ENCODE results near the gene ENPP3.
"Not testable (repeated sequence)": the region's sequence is repeated elsewhere in the genome, so short reads cannot be mapped to it uniquely, and the experiment has no call there.

The ENPP3 gene

DNA sequence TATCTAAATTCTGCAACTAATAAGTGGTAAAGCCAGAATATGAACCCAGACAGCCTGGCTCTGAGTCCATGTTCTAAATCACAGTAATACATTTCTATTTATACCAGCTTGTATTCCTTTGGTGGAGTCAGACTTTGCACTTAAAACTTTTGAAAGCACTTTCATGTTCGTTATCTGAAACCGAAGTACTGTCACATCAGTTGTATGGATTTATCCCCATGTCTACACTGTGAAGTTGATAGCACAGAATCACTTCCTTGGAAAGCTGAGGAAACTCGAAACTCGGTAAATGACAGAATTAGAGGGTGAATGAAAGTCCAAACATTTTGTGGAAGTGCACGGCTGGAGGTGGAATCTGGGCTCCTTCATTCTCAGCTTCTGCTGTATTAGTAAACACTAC is 102.0 kb downstream of the ENPP3 start:
- DNase-seq = no peak

DNA sequence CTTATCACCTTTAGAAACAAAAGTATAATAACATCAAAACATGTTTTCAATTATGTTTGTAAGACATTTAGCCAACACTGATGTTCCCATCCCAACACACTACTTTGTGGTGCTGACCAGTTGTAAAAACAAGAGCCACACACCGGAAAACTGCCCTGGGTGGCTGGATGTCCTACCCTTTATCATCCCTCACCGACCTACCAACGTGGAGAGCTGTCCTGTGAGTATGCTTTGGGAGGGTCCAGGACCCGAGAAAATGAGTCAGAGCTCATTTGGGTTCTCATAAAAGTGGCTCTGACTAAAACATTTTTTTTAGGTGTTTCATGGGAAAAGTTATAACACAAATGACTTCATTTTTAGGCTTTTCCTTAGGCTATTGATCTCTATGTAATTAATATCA is 103.1 kb downstream of the ENPP3 start:
- no peak for DNase-seq

DNA sequence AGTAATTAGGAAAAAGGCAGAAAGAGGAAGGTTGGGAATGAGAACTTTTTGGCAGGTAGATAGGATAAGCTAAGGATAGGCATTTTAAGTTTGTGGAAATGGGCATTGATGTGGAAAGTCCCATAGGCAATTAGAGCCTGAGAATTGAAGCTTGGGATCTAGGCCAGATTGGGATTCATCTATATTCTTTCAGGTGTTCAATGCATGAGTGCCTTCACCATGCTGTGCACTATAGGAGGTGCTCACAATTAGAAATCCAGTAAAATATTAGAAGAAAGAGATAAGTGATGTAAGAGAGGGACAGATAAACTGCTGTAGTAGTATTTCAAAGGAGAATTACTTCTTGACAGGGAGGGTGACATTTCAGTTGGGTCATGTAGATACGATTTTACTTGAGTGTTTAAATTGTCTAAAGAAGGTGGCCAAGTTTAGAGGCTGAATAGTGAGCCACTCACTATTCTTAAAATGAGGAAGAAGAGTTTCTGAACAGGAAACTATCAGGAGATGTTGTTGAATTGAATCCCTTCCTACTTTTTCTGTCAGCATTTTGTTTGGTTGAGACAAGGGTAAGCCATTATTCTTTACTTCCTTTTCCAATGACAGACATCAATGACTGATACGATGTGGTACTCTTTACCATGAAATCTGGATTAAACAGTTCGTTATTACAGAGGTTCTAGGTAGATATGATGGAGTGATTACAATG is 104.7 kb downstream of the ENPP3 start:
- DNase-seq = no peak

DNA sequence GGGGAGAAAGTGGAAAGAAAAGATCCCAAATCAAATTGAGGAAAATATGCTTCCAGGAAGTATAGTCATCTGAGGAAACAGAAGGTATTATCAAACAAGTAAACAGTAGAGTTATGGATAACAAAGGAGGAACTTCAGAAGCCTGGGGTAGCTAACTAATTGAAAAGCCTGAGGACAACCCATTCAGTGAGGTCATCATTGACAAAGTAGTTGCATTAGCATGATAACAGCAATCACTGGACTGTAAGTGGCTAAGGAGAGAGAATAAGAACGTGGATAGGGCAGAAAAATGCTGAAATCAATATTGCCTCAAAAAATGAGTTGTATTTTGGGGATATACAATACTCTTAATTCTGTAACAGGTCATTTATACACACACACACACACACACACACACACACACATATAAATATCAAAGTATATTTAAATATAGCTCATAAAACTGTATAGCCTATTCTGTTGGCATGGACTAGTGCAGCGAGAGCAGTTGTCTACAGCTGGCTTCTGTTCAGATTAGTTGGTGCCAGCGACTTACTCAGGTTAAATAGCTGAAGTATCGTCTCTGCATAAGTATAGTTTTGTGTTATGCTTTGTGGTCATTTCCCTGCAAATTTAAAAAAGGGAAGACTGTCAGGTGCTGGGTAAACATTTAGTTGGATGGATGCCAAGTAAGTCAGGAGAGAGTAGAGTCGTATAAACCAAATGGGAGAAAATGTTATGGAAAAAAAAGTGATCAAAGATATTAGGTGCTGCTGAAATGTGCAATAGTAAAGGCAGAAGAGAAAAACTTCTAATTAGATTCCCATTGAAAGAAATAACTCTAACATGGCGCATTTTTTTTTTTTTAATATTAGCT is 107.6 kb downstream of the ENPP3 start:
- DNase-seq = peak; percentile 36

- no peak for DNase-seq
Measured at GRCh38 chr6:131745476-131745875, 108.4 kb downstream of the ENPP3 start.

DNA sequence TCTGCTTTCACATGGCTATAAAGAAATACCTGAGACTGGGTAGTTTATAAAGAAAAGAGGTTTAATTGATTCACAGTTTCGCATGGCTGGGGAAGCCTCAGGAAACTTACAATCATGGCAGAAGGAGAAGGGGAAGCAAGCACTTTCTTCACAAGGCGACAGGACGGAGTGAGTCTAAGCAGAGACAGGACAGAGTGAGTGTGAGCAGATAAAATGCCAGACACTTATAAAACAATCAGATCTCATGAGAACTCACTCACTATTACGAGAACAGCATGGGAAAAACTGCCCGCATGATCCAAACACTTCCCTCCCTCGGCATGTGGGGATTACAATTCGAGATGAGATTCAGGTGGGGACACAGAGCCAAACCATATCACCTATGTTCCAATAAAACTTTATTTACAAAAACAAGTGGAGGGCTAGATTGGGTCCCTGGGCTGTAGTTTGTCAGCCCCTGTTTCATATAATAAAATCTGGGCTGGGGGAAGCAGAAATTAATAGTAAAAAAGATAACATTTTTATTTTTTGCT is 110.8 kb downstream of the ENPP3 start:
- no peak for DNase-seq

- DNase-seq = no peak
Measured at GRCh38 chr6:131749023-131749422, 111.9 kb downstream of the ENPP3 start.

DNA sequence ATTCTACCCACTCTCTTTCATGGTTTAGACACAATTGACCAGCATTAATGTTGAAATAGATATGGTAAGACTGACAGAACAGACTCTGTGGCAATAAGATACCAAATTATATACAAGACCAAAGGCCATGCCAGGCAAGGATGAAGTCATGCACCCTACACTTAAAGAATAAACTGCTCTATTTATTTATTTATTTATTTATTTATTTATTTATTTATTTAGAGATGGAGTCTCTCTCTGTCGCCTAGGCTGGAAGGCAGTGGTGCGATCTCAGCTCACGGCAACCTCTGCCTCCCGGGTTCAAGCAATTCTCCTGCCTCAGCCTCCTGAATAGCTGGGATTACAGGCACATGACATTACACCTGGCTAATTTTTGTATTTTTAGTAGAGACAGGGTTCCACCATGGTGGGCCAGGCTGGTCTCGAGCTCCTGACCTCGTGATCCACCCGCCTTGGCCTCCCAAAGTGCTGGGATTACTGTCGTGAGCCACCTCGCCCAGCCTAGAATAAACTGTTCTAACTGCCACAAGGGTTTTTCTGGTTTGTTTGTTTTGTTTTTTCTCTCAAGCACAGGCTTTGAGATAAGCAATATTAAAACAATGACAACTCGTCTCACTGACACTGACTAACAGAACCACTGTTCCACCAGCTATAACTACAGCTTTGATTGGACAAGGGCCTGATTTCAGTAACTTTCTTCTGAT is 114.1 kb downstream of the ENPP3 start:
- not testable (repeated sequence) for DNase-seq

GRCh38 chr6:131754088-131754487 is 117.0 kb downstream of the ENPP3 start:
- DNase-seq = no peak

- DNase-seq = no peak
Measured at GRCh38 chr6:131754715-131755567, 117.8 kb downstream of the ENPP3 start.

DNA sequence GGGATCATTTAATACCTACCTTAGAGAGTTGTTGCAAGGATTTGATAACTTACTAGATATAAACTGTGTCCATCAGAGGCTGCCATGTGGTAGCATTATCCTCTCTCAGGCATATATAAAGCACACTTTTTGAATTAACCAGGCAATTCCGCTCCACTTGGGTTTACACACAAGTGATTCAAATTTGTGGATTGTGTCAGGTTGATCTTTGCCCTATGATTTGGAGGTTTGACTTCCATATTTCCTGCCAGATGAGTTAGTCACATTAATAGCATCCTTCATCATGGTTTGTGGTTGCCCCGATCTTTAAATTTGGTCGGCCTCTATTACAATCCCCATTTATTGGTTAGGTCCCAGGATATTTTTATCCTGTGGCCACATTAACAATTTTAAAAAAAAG is 118.5 kb downstream of the ENPP3 start:
- DNase-seq = no peak

- no peak for DNase-seq
Measured at GRCh38 chr6:131756039-131756438, 118.9 kb downstream of the ENPP3 start.

GRCh38 chr6:131758920-131759319 is 121.8 kb downstream of the ENPP3 start:
- DNase-seq = no peak

DNA sequence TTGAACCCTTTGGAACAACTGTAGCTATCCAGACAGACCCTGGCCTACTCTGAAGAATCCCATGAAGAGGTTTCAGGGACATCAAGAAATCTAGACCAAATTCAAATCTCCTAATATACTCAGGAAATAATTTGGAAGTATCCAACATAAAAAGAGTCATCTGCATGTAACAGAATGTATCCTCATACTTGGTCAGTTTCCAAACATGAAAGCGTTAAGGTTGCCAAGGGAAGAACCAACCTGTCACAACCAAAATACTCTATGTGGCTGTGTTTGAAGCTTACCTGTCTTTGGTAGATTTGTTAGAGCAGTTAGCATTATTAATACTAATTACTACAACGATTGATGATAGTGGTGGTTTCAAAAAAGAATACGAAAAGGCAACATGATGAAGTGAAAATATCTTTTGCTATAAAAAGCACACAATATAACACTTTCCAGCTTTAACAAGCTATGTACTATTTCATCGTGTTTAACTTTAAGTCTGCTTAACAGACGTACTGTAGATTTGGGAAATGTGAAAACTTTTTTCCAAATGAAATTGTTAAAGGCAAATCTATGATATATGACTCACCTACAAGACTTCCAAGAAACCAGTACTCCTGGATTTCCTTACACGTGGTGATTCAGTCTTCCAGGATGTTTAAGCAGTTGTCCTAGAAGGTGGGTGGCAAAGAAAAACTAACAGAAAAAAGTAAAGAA is 124.1 kb downstream of the ENPP3 start:
- no peak for DNase-seq

GRCh38 chr6:131761762-131762067 is 124.6 kb downstream of the ENPP3 start:
- no peak for DNase-seq

- no peak for DNase-seq
Measured at GRCh38 chr6:131762984-131763383, 125.9 kb downstream of the ENPP3 start.

DNA sequence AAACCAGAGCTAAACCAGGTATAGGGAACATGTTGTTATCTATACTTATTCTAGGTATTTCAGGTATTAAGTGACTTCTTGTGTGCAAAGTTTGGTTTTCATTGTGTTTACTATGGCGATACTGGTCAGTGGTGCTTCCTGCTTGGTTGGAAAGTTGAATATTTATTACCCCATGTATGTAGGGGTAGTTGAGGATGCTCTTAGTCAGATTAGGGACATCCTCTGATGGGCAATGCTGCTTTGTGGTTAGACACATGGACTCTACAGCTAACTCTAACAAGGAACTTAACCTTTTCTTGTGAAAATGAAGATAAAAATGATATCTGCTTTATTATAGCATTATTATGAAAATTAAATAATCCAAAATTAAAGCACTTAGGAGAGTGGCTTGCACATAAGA is 126.6 kb downstream of the ENPP3 start:
- no peak for DNase-seq

DNA sequence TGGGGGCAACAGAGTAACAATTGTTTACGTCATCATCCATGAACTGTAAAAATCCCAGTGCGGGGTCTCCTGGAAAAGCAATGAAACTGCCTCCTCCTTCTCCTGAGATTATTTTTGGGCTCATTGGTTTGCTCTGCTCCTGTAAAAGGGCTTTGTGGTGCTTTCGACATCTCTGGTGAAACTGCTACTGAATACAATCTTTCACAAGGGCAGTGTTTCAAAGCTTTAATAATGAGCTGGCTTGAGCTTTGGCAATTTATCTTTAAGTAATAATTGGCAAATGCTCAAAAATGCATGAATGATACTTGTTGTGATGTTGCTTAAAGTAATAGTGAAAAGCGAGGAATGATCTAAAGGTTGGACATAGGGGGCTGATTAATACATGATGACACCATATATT is 127.2 kb downstream of the ENPP3 start:
- DNase-seq = no peak

DNA sequence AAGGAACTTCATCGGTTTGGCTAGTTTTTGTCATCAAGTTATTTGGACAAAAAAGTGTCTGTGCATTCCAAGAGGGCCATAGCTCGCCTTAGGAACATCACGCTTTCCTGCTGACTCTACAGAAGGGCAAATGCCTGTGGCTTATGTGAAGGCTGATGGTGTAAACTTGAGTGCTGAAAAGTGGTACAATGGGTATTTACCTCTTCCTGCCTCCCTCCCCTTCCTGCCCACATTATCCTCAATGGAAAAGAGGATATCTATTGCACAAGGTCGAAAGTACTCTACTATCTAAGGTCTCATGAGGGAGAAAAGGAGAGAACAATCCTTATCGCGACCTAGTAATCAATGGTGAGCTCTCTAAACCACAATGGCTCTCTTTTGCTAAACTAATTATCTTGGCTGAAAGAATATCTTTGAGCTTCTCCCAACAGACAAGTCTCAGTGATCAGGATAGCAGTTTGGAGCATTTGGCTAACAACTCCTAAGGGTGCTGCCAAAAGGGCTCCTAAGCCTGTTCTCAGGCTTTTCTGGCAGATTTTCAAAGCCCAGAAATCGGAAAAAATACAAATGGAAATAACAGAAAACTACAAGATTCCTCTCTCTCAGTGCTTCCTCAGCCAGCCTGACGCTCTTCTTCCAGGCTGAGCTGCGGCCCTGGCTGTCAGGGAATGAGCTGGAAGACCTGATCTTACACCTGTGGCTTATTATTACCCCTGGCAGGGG is 128.1 kb downstream of the ENPP3 start:
- DNase-seq = no peak

DNA sequence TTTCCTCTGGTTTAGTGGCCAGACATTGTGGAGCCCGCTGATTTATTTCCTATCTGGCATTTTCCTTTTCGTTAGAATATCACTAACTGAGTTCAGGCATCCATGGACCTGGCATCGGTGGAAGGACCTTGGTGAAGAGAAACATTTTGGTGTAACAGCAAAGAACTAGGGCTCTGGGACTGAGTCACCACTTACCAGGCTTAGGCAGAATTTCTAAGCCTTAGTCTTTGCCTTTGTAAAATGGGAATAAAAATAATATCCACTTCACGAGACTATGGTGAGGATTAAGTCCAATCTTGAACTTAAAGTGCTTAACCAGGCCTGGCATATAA is 128.7 kb downstream of the ENPP3 start:
- DNase-seq = no peak

- DNase-seq = no peak
Measured at GRCh38 chr6:131766631-131767030, 129.5 kb downstream of the ENPP3 start.

GRCh38 chr6:131768964-131769363 is 131.9 kb downstream of the ENPP3 start:
- no peak for DNase-seq

All from NCI-H1105 (cell line).